Measurements from ENCODE around the gene MARCHF4.

The MARCHF4 gene, protein sequence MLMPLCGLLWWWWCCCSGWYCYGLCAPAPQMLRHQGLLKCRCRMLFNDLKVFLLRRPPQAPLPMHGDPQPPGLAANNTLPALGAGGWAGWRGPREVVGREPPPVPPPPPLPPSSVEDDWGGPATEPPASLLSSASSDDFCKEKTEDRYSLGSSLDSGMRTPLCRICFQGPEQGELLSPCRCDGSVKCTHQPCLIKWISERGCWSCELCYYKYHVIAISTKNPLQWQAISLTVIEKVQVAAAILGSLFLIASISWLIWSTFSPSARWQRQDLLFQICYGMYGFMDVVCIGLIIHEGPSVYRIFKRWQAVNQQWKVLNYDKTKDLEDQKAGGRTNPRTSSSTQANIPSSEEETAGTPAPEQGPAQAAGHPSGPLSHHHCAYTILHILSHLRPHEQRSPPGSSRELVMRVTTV

DNA sequence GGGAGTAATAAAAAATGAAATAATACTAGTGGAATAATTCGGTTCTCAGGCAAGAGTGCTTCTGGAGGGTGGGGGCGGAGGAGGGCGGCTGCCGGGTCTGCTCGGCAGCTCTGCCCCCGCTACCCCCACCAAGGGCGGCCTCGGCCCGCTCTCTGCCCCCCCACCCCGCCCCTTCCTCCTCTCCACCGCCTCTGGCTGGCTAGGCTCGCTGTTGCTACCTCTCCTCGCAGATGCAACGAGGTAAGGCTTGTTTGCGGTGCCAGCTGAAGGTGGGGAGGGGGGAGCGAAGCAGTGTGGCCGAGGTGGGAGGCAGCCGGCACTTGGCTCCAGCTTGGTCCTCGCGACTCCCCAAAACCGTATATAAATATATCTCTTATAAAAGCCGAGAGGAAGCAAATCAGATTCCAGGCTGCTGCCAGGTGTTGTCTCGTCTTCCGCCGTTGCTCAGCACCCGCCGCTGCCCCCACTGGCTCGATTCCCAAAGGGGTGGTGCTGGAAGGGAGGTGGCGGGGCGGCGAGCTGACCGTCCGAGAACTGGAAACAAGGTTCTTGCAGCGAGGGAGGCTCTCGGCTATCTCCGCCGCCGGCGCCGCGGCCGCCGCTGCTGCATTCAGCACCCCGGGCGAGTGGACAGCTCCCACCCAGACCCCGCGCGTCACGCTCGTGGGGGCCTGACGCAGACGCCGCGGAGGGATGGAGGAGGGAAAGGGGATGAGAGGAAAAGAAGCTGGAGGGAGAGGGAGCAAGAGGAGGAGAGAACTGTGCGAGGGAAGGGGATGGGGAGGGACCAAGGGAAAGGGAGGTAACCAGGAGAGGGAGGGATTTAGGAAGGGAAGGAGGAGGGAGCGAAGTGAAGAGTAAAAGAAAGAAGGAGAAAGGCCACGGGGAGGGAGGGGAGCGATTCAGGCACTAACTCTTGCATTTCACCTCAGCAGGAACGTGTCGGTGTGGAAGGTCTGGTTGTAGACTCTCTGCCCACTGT is at the start of gene MARCHF4:
Gene MARCHF4, minus strand, starts transcription at position 763 of the 982 bp plus-strand sequence. CDS start 2,223 bp downstream, outside the sequence.
- FAIRE-seq (peak; percentile 88), DNase-seq (ENCODE audit: low spot score) (peak; percentile 87)

DNA sequence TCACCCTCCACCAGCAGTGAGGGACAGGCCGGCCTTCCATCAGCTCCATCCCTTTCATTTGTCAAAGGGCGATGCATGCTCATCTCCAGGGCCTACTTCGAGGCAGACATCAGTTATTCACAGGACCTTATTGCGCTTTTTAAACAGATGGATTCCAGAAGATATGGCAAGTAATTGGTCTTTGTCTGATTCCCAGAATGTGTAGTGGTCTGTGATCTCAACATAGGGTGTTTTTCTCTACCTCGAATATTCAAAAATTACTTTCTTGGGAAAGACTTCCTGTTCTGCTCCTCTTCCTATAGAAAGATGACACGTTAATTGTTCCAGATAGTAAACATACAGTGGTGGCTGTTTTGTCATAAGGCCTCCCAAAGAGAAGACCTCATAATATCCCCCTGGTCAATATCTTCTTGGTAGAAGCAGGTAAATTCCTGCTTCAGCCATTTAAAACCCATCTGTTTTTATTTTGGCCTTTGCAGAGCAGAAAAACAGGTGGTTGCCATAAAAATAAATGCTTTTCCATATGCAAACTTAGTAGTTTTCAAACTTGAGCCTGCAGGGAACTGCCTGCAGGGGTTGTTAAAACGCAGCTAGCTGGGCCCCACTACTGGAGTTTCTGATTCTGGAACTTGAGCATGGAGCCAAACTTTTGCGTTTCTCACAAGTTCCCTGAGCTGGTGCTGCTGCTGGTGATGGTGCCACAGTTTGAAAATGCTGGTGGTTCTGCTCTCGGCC is 48.3 kb upstream of the MARCHF4 start:
- FAIRE-seq (no peak), DNase-seq (ENCODE audit: low spot score) (no peak)

DNA sequence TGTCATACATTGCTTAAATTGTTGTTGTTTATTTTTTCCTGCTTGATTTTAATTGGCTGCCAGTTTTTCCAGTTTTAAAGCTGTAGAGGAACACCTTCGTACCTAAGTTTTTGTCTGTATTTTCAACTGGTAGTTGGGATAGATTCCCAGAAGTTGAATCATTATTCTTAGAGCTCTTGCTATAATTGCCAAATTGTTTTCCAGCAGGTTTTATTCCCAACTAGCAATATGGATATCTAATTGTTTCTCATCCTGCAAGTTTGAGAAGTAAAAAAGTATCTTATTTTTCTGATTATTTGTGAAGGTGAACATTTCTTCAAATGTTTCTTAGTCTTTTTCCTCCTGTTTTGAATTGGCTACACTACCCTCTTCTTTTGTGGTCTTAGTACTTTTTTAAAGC is 46.7 kb upstream of the MARCHF4 start:
- FAIRE-seq: no peak

DNA sequence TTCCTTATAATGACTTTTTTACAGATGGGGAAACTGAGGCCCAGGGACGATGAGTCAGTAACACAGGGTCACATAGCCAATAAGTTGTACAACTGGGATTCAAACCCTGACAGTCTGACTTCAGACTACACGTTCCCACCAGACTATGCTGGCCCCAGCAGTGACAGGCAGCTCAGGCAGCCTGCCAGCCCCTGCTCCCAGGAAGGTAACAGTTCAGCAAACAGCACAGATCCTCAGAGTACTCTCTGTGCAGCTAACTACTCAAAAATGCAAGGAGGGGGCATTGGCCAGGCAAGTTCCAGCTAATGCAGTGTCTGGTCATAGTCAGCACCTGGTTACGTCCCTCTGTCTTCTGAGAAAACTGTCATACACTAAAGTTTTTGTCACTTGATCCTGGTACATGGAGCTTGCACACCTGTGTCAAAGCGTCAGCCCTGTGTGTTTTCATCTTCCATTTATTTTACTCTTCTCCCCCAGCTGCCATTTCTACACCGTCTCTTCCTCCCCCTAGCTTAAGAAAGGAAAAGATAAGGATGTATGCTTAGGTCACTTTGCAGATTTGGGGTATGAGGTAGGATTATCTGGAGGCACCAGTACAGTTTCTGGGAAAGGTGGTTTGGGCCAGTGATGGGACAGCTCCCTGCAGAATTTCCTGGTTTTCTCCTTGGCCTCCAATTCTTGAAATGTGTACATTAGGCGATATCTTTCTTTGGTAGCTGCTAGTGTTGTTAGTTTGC is 44.5 kb upstream of the MARCHF4 start:
- no peak for FAIRE-seq
- DNase-seq (ENCODE audit: low spot score): no peak

More for the DNA sequence above, 46.7 kb upstream of the MARCHF4 start:
- no peak for DNase-seq (ENCODE audit: low spot score)

DNA sequence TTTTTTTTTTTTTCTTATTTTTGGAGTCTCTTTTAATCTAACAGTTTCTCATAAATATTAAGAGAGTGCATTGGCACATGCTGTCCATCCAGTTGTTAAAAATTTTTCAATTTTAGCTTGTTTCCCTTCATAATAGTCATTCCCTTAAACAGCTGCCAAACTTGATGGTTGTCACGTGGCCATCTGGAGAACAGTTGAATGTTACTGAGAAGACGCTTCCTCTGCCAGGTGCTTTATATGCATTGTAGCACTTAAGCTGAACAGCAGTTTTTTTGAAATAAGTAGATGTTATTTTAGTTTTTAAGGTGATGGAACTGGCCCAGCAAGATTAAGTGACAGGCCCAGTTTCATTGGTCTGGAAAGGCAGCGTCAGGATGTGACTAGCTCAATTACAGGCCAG is 43.3 kb upstream of the MARCHF4 start:
- FAIRE-seq (no peak), DNase-seq (ENCODE audit: low spot score) (no peak)

DNA sequence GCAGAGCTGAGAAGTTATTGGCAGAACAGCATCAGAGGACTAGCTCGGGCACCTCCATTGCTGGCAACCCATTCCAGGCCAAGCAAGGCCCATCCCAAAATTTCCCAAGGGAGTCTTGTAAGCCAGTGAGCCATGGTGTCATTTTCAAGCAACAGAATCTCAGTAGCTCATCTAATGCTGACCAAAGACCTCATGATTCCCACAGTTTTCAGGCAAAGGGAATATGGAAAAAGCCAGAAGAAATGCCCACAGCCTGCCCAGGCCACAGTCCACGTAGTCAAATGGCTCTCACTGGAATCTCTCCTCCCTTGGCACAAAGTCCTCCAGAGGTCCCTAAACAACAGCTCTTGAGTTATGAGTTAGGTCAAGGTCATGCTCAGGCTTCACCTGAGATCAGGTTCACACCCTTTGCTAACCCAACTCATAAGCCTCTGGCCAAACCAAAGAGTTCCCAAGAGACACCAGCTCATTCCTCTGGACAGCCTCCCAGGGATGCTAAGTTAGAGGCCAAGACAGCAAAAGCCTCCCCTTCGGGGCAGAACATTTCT is 42.6 kb upstream of the MARCHF4 start:
- no peak for DNase-seq (ENCODE audit: low spot score)
- FAIRE-seq: no peak

DNA sequence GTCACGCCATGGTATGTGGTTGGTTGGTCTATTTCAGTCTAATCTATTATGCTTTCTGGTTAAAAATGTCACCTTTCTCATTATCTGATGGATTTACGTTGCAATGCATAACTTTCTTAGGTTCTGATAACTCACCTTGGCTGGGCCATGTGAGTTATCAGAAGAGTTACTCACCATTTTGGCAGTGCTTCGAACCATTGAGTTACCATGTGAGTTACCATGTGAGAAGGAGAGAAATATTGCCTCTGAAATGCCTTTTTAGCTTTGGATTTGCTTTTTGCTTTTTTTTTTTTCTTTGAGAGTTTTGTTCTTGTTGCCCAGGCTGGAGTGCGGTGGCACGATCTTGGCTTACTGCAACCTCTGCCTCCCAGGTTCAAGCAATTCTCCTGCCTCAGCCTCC is 41.6 kb upstream of the MARCHF4 start:
- FAIRE-seq (no peak), DNase-seq (ENCODE audit: low spot score) (no peak)

DNA sequence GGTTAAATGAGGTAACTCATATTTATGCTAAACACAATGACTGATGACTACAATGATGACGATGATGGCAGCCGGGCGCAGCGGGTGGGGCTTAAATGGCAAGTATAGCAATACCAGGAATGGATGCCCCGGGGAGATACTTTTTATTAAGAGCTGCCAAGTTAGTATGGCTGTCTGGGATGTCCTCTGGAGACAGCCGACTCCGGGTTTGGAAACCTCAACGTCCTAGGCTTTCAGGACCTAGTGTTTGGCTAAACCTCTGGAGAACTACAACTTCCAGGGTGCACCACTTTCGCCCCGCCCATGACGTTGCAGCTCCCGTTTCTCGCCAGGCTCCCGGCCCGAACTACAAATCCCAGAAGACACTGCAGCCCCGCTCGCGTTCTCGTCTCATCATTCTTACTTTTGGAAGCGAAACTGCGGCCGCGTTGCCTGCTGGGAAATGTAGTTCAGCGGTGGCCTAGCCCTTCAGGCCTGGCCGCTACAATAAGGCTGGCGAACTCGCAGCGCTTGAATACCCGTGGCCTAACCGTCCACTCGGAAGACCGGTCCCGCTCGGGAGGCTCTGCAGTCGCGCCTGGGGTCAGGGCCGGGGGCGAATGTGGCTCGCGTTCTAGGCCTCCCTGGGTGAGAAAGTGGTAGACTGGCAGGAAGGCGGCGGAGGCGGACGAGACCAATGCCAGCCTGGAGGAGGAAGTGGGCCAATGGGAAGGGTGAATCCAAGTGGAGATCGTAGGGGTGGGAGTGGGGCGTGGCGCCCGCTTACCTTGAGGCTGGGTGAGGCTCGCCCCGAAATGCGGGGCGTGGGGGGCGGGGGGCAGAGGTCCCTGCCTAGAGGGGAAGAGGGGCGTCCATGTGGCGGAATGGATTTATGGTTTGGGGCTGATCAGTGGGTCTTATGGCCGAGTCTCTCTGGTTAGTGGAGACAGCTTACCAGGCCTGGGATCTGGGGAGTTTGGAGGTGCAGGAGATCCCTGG is 40.0 kb upstream of the MARCHF4 start, which contains the start of gene SMARCAL1:
Gene SMARCAL1, plus strand, starts transcription at position 463 of the 978 bp plus-strand sequence. CDS start 2,221 bp downstream, outside the sequence.
- DNase-seq (ENCODE audit: low spot score): peak; percentile 96
- peak; percentile 81 for FAIRE-seq

DNA sequence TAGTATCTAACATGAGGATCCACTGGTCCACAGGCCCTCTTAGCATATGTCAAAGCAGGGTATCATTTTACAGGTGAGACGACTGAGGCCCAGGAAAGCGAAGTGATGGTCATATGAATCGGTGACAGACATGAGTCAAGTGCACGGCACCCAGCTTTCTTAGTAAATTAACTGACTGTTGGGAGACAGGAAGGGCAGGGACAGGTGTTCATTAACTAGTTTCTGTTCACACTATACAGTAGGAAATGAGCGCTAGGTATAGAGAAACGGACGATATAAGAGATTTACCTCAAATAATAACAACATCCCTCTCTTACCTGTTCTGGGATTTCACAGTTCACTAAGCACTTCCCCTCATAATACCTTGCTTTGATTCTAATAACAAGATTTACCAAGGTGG is 38.3 kb upstream of the MARCHF4 start:
- no peak for FAIRE-seq
- no peak for DNase-seq (ENCODE audit: low spot score)

DNA sequence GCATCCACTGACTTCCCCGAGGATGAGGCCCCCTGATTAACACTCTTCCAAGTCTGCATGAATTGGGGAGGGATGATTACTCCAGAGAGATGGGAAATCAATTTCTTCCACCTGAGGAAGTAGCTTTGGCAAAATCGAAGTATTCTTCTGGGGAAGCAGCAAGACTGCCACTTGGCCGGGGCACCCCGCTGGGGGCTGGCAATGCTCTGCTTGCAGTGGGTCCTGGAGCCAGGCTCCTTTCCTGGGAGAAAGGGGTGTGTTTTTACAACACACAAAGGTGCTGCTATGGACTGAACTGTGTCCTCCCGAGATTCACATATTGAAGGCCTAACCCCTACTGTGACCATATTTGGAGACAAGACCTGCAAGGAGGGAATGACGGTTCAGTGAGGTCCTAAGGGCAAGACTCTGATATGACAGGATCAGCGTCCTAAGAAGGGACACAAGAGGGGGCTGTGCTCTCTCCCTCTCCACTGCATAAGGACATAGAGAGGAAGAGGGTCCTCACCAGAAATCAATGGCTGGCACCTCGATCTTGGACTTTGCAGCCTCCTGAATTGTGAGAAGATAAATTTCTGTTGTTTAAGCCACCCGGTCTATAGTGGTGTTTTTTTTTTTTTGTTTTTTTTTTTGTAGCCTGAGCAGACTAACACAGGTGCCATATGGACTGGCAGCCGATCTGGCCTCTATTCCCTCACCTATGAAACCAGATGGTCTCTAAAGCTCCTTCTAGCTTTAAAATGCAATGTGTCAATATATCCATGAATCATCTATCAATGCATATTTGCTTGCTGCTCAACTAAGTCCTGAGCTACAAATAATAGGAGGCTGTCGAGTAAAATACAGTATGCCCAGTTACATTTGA is 36.4 kb upstream of the MARCHF4 start:
- no peak for FAIRE-seq
- DNase-seq (ENCODE audit: low spot score): no peak

DNA sequence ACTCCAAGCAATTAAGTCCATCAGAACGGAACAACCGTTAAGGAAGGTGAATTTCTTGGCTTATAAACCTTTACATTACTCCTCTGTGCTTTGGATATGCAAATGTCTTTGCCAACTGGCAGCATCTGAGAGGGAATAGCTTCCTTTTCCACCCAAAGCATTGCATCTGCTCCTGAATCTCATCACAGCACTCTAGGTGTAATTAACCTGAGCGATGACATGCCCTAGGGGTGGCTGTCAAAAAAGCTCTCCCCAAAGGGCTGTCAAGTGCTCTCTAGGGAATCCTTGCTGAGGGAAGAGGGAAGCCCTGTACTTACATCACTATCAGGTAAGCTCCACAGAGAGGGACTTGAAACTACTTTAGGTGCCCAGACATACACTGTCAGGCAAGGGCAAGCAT is 34.5 kb upstream of the MARCHF4 start:
- FAIRE-seq (no peak), DNase-seq (ENCODE audit: low spot score) (no peak)

DNA sequence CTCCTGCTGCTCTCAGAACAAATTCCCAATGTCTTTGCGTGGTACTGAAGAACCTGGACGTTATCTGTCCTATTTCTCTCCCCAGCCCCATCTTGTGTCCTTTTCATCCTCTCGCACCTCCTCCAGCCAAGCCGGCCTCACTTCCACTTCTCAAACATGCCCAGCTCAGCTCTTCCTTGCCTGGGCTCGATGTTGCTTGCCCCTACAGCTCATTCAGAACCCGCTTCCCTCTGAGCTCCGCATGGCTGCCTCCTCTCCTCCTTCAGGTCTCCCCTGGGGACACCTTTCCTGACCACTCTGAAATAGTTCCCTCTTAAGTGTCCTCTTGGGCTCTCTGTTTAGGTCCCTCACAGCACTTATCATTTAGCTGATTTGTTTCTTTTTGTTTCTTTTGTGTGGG is 33.3 kb upstream of the MARCHF4 start:
- DNase-seq (ENCODE audit: low spot score): no peak
- no peak for FAIRE-seq

DNA sequence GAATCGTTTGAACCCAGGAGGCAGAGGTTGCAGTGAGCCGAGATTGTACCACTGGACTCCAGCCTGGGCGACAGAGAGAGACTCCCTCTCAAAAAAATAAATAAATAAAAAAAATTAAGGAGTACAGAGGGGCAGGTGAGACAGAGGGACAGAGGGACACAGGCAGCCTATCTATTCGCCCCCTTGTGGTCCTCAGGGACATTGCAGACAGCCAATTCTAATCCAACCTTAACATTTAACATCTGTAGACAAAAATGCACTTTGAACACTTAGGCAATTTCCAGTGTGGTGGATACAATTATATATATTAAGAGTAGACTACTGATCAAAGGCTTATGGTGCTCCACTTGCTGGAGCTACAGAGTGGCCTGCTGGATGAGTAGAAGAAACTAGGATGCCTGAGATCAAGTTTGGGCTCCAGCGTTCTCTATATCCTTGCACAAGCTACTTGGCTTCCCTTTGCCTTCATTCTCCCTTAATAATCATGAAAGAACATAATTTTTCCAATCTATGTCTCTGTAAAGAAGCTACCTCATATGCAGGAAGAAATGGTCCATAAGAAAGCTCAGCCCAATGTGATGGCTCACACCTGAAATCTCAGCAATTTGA is 31.8 kb upstream of the MARCHF4 start:
- DNase-seq (ENCODE audit: low spot score) (peak; percentile 45), FAIRE-seq (no peak)

DNA sequence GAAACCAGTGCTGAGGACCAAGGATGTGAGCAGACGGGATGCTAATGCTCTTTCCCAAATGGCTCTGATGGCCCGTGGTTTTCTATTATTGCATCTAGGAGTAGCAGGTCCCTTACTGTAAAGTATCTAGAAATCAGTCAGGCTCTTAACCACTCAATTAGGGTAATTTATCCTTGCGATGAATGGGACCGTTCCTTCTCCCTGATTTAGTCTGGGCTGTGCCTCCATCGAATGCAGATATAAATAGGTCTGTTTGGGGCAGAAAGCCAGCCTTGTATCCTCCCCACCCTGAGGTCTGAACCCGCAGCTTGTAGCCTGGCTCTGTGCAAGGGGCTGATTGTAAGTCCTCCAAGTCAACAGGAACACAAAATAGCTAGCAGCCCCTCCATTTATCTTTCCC is 30.5 kb upstream of the MARCHF4 start:
- FAIRE-seq (no peak), DNase-seq (ENCODE audit: low spot score) (no peak)

DNA sequence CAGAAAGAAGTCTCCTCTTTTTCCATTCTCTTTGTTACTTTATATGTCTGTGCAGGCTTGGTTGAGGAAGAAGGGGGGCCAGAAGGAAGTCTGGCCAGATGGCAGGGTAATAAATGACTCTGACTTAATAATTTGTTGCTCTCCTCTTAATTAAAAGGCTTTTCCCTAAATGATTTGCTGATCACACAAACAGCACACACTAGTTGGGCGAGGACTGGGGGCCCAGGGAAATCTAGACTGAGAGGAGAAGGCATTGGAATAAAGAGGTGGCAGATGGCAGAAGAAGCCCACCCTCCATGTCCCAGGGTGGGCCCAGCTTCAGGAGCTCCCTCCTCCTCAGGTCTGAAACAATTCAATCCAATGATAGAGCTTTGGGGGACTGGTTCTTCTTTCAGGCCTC is 27.3 kb upstream of the MARCHF4 start:
- no peak for DNase-seq (ENCODE audit: low spot score)
- FAIRE-seq: no peak

DNA sequence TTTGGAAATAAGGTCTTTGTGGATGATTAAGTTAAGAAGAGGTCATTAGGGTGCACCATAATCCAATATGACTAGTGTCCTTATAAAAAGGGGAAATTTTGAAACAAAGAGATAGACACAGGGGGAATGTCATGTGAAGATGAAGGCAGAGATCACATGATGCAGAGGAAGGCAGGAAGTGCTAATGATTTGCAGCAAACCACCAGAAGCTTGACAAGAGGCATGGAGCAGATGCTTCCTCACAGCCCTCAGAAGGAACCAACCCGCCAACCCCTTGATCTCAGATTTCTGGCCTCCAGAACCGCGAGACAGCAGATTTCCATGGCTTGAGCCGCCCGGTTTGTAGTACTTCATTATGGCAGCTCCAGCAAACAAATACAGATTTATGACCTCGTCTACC is 22.6 kb upstream of the MARCHF4 start:
- no peak for DNase-seq (ENCODE audit: low spot score)
- FAIRE-seq: no peak

DNA sequence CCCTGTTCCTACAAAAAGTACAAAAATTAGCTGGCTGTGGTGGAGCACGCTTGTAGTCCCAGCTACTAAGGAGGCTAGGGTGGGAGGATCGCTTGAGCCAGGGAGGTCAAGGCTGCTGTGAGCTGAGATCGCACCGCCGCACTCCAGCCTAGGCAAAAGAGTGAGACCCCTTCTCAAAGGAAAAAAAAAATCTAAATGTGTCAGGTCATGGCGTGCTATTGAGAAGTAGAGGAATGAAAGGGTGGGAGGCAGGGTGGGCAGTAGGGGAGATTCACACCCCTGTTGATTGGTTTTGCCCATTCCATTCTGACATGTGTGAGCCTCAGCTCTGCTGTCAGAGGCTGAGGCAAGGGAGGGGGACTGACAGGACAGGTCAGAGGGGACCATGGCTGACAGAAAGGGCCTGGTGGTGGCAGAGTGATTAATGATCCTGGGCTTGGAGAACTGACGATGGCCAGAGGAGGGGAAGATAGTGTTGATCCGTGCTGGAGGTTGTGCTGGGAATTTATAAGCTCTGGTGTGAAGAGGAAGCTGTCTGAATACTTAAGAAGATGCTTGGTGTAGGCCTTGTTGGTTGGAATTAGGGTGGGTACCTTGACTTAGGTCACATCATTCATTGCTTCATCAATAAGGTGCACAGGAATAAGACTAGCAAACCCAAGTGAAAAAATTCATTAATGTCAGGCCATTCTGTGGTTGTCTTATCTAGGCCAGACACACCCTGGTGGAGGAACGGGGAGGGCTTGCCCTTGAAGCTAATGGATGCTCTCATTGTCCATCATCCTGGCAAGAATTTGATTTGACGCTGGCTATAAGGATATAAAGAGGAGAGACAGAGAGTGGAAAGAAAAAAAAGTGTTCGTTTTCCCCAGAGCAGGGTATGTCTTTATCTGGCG is 20.9 kb upstream of the MARCHF4 start:
- FAIRE-seq: no peak

More for the DNA sequence above, 20.9 kb upstream of the MARCHF4 start:
- DNase-seq (ENCODE audit: low spot score): no peak

All from urothelium cell line (cell line).